ENCODE data around the gene CAMK4.

DNA sequence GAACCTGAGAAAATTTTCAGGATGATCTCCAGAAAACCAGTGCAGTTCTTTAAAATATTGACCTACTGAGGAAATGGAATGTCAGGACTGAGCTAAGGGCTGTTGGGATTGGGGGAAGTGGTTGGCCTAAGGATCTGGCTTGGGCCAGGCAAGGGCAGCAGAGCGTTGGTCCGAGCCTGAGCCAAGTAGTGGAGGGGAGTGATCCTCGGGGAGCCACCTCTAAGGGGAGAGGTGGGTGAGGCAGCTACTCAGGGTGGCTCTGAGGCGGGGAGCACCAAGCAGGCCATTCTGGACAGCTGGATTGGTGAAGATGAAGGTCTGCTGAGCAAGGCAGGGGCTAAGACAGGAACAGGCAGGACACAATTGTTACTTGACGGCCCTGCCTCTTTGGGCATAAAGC, 11.5 kb downstream of the CAMK4 start:
- TF ChIP-seq, protein P1, sequence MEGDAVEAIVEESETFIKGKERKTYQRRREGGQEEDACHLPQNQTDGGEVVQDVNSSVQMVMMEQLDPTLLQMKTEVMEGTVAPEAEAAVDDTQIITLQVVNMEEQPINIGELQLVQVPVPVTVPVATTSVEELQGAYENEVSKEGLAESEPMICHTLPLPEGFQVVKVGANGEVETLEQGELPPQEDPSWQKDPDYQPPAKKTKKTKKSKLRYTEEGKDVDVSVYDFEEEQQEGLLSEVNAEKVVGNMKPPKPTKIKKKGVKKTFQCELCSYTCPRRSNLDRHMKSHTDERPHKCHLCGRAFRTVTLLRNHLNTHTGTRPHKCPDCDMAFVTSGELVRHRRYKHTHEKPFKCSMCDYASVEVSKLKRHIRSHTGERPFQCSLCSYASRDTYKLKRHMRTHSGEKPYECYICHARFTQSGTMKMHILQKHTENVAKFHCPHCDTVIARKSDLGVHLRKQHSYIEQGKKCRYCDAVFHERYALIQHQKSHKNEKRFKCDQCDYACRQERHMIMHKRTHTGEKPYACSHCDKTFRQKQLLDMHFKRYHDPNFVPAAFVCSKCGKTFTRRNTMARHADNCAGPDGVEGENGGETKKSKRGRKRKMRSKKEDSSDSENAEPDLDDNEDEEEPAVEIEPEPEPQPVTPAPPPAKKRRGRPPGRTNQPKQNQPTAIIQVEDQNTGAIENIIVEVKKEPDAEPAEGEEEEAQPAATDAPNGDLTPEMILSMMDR (IDR thresholded peaks at IDR 0.05; ENCODE audit: low read depth, low read length): no peak
- no peak for TF ChIP-seq EZH2phosphoT487 (IDR thresholded peaks at IDR 0.05; ENCODE audit: low read depth)

Measured in OCI-LY3 (cell line).